ENCODE results near the gene PIWIL4.

PIWIL4 gene

GRCh38 chr11:94567181-94567670, at the start of gene PIWIL4:
Gene PIWIL4, plus strand, starts transcription at chr11:94567368. Its CDS starts 151 bp downstream, at chr11:94567519.
- no peak for DNase-seq (ENCODE audit: low read depth in 3 of 3, low spot score in 1 of 3)

DNA sequence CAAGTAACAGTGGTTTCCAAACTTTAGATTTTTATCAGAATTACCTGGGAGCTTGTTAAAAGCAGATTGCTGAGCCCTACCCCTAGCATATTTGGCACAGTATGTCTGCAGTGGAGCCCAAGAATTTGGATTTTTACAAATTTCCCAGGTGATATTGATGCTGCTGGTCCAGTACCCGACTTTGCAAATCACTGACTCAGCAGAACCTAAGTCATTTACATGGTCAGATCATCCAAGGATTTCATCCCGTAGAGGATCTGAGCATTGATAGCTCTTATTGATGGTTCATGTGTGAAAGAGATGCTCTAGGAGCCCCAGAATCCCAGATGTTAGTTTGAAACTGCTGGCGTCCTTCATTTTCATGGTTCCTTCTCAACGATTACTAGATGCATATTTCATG, 48.9 kb upstream of the PIWIL4 start:
- no peak for DNase-seq (ENCODE audit: low read depth in 3 of 3, low spot score in 1 of 3)

GRCh38 chr11:94519478-94520084, 47.6 kb upstream of the PIWIL4 start:
- no peak for DNase-seq (ENCODE audit: low read depth in 3 of 3, low spot score in 1 of 3)

DNA sequence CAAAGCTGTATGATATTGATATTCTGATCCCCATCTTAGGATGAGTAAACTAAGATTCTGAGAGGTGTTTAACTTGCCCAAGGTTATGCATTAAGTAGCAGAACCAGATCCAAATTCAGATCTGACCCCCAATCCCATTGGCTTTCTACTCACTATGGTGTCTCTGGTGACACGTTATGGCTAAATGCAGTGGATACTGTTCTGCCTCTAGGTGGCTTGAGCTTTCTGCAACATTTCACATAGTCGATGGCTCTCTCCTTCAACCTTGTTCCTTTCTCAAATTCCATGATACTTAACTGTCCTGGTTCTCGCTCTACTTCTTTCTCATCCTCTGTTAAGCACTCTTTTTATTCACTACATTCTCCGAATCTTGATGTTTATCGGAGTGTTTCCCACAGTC, 45.5 kb upstream of the PIWIL4 start:
- no peak for DNase-seq (ENCODE audit: low read depth in 3 of 3, low spot score in 1 of 3)

GRCh38 chr11:94524341-94524740, 42.8 kb upstream of the PIWIL4 start:
- no peak for DNase-seq (ENCODE audit: low read depth in 3 of 3, low spot score in 1 of 3)

- DNase-seq (ENCODE audit: low read depth in 3 of 3, low spot score in 1 of 3), result no peak
These were observed 41.4 kb upstream of the PIWIL4 start for GRCh38 chr11:94525546-94526324.

DNA sequence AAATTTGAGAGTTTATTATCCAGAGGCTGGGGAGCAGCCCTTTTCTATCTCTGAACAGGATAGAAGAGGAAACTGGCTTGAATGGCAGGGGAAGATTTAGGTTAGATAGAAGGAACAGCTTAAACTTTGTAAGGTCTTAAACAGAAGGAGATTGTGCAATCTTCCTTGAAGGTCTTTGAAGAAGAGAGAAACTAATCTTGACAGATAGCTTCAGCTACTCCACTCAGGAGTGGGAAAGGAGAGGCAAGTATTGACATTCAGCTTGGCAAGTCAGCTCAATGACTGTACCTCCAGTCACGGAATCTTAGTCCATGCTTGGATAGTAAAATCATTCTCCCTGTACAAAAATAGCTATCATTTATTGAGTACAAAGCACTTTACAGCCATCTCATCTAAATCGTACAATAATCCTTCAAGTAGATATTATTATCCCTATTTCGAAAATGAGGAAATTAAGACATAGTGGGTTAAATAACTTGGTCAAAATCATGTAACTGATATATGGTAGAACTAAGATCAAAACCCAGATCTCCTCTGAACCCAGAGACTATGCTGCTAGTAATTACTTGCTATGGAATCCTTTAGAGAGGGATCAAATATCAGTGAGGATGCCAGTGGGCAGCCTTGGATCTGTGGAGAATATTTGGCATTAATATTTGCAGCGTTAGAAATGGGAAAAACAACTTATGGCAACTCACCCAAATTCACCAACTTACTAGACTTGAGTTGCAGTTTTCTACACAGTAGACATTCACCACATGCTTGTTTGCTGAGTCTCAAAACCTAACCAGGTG, 40.3 kb upstream of the PIWIL4 start:
- DNase-seq (ENCODE audit: low read depth in 3 of 3, low spot score in 1 of 3), result no peak

DNA sequence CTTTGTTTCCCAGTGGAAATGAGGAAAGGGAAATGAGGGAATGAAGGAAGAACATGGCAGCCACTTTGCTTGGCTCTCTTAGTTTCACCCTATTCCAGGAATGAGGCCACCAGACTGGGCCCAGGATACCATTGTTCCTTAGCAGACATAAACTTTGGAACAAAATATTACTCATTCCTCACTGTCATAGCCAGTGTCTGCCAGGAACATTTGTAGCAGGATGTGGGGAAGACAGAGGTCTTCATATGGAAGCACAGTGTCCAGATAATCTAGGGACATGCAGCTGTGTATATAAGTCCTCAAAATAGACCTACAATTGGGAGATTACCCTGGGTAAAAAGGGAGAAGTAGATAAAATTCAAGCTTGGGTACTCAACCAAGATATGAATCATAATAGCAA, 38.6 kb upstream of the PIWIL4 start:
- no peak for DNase-seq (ENCODE audit: low read depth in 3 of 3, low spot score in 1 of 3)

DNA sequence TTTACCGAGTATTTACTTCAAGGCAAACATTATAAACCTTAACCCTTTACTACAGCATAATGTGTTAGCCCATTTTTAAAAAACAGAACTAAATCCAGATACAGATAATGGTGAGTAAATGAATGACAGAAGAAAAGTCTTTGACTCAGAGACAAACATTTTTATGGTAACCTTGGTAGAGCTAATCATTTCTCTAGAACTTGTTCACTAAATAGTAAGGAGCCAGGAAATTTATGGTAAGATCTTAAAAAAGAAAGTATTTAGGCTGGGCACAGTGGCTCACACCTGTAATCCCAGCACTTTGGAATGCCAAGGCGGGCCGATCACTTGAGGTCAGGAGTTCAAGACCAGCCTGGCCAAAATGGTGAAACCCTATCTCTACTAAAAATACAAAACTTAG, 35.0 kb upstream of the PIWIL4 start:
- no peak for DNase-seq (ENCODE audit: low read depth in 3 of 3, low spot score in 1 of 3)

- DNase-seq (ENCODE audit: low read depth in 3 of 3, low spot score in 1 of 3), result no peak
These were observed 34.0 kb upstream of the PIWIL4 start for GRCh38 chr11:94533206-94533605.

- no peak for DNase-seq (ENCODE audit: low read depth in 3 of 3, low spot score in 1 of 3)
These were observed 33.2 kb upstream of the PIWIL4 start for GRCh38 chr11:94533696-94534630.

DNA sequence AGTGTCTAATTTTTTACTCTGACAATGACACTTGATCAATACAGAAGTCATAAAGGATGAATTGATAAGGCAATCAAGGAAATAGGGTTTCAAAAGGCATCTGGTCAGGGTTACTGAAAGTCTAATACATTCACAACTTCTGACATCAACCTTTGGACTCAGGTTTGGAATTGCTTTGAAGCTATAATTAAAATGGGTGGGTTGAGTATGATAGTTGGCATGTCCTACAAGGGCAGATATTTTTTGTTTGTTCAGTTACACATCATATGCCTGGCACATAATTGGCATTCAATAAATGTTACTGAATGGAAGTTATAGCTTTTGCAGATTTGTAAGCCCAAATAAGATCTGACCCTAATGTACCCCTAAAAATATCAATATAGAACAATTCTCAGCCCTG, 30.8 kb upstream of the PIWIL4 start:
- DNase-seq (ENCODE audit: low read depth in 3 of 3, low spot score in 1 of 3), result no peak

DNA sequence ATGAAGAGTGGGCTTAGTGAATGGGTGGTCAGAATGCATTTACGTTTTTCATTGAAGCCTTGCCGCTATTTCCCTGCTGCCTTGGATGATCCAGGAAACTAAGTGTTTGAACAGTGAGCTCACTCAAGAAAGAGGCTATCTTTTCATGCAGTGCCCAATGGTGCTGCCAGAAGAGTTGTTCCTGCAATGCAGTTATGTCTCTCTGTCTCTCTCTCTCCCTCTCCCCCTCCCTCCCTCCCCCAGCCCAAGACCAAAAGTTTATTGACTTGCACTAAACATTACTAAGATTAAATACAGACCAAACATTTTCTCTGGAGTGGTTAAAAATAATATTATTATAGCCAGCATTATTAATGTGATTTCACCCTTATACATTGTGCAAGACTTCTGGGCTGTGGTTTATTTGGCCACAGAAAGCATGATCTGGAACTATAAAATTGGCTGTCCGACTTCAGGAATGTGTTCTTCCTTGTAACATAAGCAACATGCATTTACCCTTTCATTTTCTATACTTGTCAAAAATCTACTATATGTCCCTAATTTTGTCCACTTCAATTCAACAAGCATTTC, 30.1 kb upstream of the PIWIL4 start:
- DNase-seq (ENCODE audit: low read depth in 3 of 3, low spot score in 1 of 3), result no peak

GRCh38 chr11:94539420-94539819, 27.7 kb upstream of the PIWIL4 start:
- no peak for DNase-seq (ENCODE audit: low read depth in 3 of 3, low spot score in 1 of 3)

DNA sequence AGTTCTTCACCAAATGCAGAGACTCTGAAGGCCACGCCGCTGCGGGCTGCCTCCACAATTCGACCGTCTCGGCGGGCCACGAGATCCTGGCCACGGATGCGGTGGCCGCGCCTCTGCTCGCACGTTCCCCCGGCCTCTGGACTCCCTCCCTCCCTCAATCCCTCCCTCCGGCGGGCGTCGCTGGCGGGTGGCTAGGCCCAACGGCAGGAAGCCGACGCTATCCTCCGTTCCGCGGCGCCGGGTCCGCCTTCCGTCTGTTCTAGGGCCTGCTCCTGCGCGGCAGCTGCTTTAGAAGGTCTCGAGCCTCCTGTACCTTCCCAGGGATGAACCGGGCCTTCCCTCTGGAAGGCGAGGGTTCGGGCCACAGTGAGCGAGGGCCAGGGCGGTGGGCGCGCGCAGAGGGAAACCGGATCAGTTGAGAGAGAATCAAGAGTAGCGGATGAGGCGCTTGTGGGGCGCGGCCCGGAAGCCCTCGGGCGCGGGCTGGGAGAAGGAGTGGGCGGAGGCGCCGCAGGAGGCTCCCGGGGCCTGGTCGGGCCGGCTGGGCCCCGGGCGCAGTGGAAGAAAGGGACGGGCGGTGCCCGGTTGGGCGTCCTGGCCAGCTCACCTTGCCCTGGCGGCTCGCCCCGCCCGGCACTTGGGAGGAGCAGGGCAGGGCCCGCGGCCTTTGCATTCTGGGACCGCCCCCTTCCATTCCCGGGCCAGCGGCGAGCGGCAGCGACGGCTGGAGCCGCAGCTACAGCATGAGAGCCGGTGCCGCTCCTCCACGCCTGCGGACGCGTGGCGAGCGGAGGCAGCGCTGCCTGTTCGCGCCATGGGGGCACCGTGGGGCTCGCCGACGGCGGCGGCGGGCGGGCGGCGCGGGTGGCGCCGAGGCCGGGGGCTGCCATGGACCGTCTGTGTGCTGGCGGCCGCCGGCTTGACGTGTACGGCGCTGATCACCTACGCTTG, 23.2 kb upstream of the PIWIL4 start, which contains the start of gene FUT4:
Gene FUT4 (plus strand): TSS at position 227 of the 951 bp plus-strand sequence. CDS start 213 bp downstream, at position 440.
- DNase-seq (ENCODE audit: low read depth in 3 of 3, low spot score in 1 of 3), result peak in 2 of 3 donors; percentile 29 to 55

DNA sequence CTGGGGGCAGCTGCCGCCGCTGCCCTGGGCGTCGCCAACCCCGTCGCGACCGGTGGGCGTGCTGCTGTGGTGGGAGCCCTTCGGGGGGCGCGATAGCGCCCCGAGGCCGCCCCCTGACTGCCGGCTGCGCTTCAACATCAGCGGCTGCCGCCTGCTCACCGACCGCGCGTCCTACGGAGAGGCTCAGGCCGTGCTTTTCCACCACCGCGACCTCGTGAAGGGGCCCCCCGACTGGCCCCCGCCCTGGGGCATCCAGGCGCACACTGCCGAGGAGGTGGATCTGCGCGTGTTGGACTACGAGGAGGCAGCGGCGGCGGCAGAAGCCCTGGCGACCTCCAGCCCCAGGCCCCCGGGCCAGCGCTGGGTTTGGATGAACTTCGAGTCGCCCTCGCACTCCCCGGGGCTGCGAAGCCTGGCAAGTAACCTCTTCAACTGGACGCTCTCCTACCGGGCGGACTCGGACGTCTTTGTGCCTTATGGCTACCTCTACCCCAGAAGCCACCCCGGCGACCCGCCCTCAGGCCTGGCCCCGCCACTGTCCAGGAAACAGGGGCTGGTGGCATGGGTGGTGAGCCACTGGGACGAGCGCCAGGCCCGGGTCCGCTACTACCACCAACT, 22.4 kb upstream of the PIWIL4 start:
- DNase-seq (ENCODE audit: low read depth in 3 of 3, low spot score in 1 of 3), result no peak

- no peak for DNase-seq (ENCODE audit: low read depth in 3 of 3, low spot score in 1 of 3)
These were observed 21.7 kb upstream of the PIWIL4 start for GRCh38 chr11:94545264-94546161.

DNA sequence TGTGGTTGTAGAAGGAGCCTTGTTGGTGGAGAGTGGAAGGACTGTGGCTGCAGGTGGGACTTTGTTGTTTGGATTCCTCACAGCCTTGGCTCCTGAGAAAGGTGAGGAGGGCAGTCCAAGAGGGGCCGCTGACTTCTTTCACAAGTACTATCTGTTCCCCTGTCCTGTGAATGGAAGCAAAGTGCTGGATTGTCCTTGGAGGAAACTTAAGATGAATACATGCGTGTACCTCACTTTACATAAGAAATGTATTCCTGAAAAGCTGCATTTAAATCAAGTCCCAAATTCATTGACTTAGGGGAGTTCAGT, 21.1 kb upstream of the PIWIL4 start:
- DNase-seq (ENCODE audit: low read depth in 3 of 3, low spot score in 1 of 3), result no peak

Data from stimulated activated CD4-positive, alpha-beta T cell treated with anti-CD3 and anti-CD28 coated beads, TNF-alpha, amount 100 ng/mL, for 1 hour (primary cell).